PC-3 (cell line): ENCODE measurements around the gene NUDT5.
"Not testable (repeated sequence)": the region's sequence is repeated elsewhere in the genome, so short reads cannot be mapped to it uniquely, and the experiment has no call there.

Experiments used
- CTCF ChIP-seq: fragments of 300-600 bp; sonication (generic); conservative IDR thresholded peaks from 2 replicates; pipeline ENCODE4 v1.5.1; 2017; ENCODE audit warnings: antibody characterized with exemption, low read depth, mild to moderate bottlenecking, low read length
- EZH2 ChIP-seq: fragments of 300-600 bp; sonication (generic); IDR thresholded peaks from one replicate; pipeline ENCODE4 v1.6.1; 2017; ENCODE audit warnings: antibody characterized with exemption, mild to moderate bottlenecking, low read length; ENCODE audit not compliant: unreplicated experiment

DNA sequence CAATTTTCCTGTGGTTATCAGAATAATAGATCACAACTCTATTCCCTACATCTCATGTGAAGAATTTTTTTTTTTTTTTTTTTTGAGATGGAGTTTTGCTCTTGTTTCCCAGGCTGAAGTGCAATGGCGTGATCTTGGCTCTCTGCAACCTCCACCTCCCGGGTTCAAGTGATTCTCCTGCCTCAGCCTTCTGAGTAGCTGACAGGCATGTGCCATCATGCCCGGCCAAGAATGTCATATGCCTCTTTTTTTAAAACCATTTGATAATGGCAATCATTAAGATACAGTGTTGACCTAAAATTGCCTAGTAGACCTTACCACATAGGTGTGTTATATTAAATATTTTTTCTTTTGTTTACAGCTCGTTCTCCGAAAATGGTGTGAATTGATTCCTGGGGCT lies 39.0 kb upstream of the NUDT5 start:
- TF ChIP-seq CTCF, EZH2: not testable (repeated sequence)
